MCF 10A (cell line): ENCODE results near the gene ARX. TPM values are rescaled to one million over a fixed set of nuclear protein-coding genes. Genes with fewer than 3 reads are reported as not detected.

ENCODE experiments used
- BruUV-seq: library from RNA; stranded (reverse); fragments of 400-500 nt; replicated peaks from 2 replicates; lab custom pipeline; 2021; lab: Mats Ljungman, UMichigan
- CTCF ChIA-PET: fragments of 300-600 bp; sonication (Branson Sonifier 250); formaldehyde crosslinking; extraction: SDS; loops from one replicate; lab custom pipeline; 2021; ENCODE audit warnings: antibody characterized with exemption, inconsistent platforms; lab: Yijun Ruan, JAX
- POLR2A ChIA-PET: fragments of 300-600, 350-650 bp; sonication (Branson Sonifier 250); formaldehyde crosslinking; extraction: SDS; loops from one replicate; lab custom pipeline; 2020; ENCODE audit warnings: antibody characterized with exemption, inconsistent platforms; lab: Yijun Ruan, JAX
- DNase-seq: peaks from one replicate; pipeline ENCODE4 v3.0.0-alpha.2; 2018; ENCODE audit not compliant: unreplicated experiment
- H3K27ac Mint-ChIP-seq: one replicate; pipeline ENCODE4 v1.8.0; 2022; ENCODE audit warnings: mild to moderate bottlenecking, low read depth, mixed read lengths; ENCODE audit not compliant: unreplicated experiment
- H3K27me3 Mint-ChIP-seq: one replicate; pipeline ENCODE4 v1.8.0; 2022; ENCODE audit warnings: mixed read lengths; ENCODE audit not compliant: insufficient read depth, unreplicated experiment
- H3K36me3 Mint-ChIP-seq: one replicate; pipeline ENCODE4 v1.8.0; 2022; ENCODE audit warnings: mild to moderate bottlenecking, moderate library complexity, mixed read lengths; ENCODE audit not compliant: insufficient read depth, unreplicated experiment
- H3K4me1 Mint-ChIP-seq: one replicate; pipeline ENCODE4 v1.8.0; 2022; ENCODE audit warnings: mixed read lengths; ENCODE audit not compliant: insufficient read depth, unreplicated experiment
- H3K4me3 Mint-ChIP-seq: one replicate; pipeline ENCODE4 v1.8.0; 2022; ENCODE audit warnings: mild to moderate bottlenecking, moderate library complexity, mixed read lengths; ENCODE audit not compliant: unreplicated experiment
- H3K9me3 Mint-ChIP-seq: one replicate; pipeline ENCODE4 v1.8.0; 2022; ENCODE audit warnings: mixed read lengths; ENCODE audit not compliant: unreplicated experiment
- intact Hi-C: fragments of 100-400 bp; cut with micrococcal nuclease; formaldehyde crosslinking; loops from 2 replicates; pipeline ENCODE4 v1.14.1; 2022
- total RNA-seq: library from RNA; stranded (reverse); gene quantifications from 2 replicates; pipeline ENCODE4 v1.2.3, GENCODE V29; 2022
- TF ChIP-seq, protein P1 (sequence below): fragments of 200-600 bp; IDR thresholded peaks from one replicate; pipeline ENCODE4 v1.8.0; 2022; ENCODE audit warnings: antibody characterized with exemption, mild to moderate bottlenecking; ENCODE audit not compliant: unreplicated experiment

ARX gene
- total RNA-seq, 1 experiment from 2014 or later: not detected

DNA sequence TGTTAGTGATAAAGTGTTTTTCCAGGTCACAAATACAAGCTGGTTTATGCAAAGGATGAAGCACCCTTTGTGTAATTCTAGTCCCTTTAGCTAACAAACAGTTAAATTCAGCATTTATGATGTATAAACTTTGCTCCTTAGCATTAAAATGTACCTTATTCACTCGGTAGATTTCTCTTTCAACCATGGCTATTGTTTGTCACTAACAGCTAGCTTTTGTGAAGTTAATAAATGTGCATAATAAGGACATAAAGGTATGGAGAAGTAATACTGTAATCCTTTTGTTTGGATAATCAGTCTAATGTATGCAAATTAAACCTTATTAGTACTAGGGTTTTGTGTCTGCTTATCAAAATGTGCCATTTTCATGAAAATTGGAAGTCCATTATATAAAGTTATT lies 34.2 kb upstream of the ARX start:
- H3K4me3 Mint-ChIP-seq: no peak overlapping the region
- no peak for DNase-seq
- no TSS peak for BruUV-seq
- no peak overlapping the region for H3K27ac Mint-ChIP-seq
- H3K27me3 Mint-ChIP-seq: no peaks in the 10 kb centered on the region
- no peaks in the 10 kb centered on the region for H3K4me1 Mint-ChIP-seq
- no peaks in the 10 kb centered on the region for H3K9me3 Mint-ChIP-seq
- H3K36me3 Mint-ChIP-seq: no peaks in the 10 kb centered on the region
- TF ChIP-seq, protein P1, sequence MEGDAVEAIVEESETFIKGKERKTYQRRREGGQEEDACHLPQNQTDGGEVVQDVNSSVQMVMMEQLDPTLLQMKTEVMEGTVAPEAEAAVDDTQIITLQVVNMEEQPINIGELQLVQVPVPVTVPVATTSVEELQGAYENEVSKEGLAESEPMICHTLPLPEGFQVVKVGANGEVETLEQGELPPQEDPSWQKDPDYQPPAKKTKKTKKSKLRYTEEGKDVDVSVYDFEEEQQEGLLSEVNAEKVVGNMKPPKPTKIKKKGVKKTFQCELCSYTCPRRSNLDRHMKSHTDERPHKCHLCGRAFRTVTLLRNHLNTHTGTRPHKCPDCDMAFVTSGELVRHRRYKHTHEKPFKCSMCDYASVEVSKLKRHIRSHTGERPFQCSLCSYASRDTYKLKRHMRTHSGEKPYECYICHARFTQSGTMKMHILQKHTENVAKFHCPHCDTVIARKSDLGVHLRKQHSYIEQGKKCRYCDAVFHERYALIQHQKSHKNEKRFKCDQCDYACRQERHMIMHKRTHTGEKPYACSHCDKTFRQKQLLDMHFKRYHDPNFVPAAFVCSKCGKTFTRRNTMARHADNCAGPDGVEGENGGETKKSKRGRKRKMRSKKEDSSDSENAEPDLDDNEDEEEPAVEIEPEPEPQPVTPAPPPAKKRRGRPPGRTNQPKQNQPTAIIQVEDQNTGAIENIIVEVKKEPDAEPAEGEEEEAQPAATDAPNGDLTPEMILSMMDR: no peak
- intact Hi-C loops: no loop called here
- POLR2A ChIA-PET: interaction anchor here (0.5 kb wide), 2 partner anchors 37 to 248 kb away, joined by 3 read pairs; no protein-coding TSS in a partner anchor
- CTCF ChIA-PET: interaction anchor here (1.2 kb wide), 1 partner anchor 94 kb away, joined by 4 read pairs; no protein-coding TSS in a partner anchor

DNA sequence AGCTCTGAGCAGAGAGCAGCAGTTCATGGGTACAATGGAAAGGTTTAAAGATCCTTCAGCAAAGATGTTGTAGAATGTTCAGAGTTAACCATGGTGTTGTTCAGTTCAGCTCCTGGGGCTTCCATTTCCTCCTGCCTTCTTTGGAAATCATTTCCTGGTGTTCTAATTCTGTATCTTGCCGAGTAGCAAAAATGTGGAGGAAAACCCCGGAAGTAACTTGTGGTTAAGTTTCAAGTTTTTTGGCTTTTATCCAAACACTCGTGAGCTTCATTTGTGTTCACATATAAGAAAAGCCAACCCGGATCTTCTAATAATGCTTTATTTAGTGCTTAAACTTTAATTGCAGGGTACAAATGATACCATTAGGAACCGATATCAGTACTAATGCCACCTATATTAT lies 33.6 kb upstream of the ARX start:
- peak; percentile 17 for DNase-seq
- Mint-ChIP-seq H3K4me3 (no peak overlapping the region), H3K27me3 (no peaks in the 10 kb centered on the region), H3K9me3 (no peaks in the 10 kb centered on the region), H3K36me3 (no peaks in the 10 kb centered on the region), H3K27ac (no peak overlapping the region), H3K4me1 (no peaks in the 10 kb centered on the region)
- TF ChIP-seq, protein P1: no peak
- CTCF ChIA-PET: interaction anchor here (0.6 to 1.2 kb wide), 2 partner anchors 95 to 440 kb away, joined by 4 read pairs; no protein-coding TSS in a partner anchor
- intact Hi-C loops: no loop called here
- no TSS peak for BruUV-seq
- POLR2A ChIA-PET: interaction anchor here (0.5 kb wide), 1 partner anchor 36 kb away, joined by 3 read pairs; no protein-coding TSS in a partner anchor

DNA sequence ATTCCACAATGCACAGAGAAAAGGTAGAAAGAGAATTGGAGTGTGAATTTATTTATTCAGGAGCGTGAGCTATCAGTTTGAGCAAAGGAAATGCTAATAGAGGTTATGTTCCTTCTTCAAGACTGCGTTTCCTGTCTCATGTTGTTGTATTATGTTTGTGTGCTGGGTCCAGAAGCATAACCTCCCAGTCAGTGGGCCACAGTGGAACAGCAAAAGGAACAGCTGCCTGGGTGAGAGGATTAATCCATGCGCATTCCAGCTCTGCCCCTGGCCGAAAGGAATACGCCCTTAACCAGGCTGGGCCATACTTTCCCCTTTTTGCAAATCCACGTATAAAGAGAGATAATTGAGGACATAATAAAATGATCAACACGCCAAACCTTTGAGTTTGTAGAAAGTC lies 32.4 kb upstream of the ARX start:
- DNase-seq: no peak
- Mint-ChIP-seq H3K36me3 (no peaks in the 10 kb centered on the region), H3K4me1 (no peaks in the 10 kb centered on the region), H3K4me3 (no peak overlapping the region), H3K27ac (no peak overlapping the region), H3K27me3 (no peaks in the 10 kb centered on the region), H3K9me3 (no peaks in the 10 kb centered on the region)
- no TSS peak for BruUV-seq
- TF ChIP-seq, protein P1: no peak
- POLR2A ChIA-PET: no interaction called here
- intact Hi-C loops: no loop called here
- CTCF ChIA-PET: no interaction called here

DNA sequence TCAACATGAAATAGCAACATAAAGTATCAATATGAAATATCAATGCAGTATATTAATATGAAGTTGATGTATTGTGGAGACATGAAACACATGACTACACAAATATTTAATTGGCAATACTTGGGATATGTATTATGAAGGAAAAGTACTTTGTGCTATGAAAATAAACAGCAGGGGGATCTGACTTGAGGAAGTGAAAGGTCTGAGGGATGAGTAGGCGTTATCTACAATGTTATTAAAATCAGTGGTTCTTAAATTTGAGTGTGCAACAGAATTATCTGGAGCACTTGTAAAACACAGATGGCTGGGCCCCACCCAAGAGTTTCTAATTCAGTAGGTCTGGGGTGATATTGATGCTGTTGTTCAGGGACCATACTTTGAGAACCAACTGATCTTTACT lies 27.4 kb upstream of the ARX start:
- Mint-ChIP-seq H3K4me1 (no peaks in the 10 kb centered on the region), H3K27ac (no peak overlapping the region), H3K27me3 (no peaks in the 10 kb centered on the region), H3K36me3 (no peaks in the 10 kb centered on the region), H3K9me3 (no peaks in the 10 kb centered on the region), H3K4me3 (no peak overlapping the region)
- ChIA-PET POLR2A (no interaction called here), CTCF (interaction anchor here (0.7 to 1.5 kb wide), 3 partner anchors 10 to 116 kb away, joined by 3 to 4 read pairs (median 3); no protein-coding TSS in a partner anchor)
- TF ChIP-seq, protein P1: no peak
- intact Hi-C loops: no loop called here
- BruUV-seq: no TSS peak
- DNase-seq: no peak
